Left lung (tissue), 10 donors: ENCODE measurements around the gene ATP8A2. TPM values are rescaled to one million over a fixed set of nuclear protein-coding genes. Genes with fewer than 3 reads are reported as not detected.

Source experiments
- ATAC-seq: fragments of 200-7000 bp; cut with Tn5 transposase; one replicate; pipeline ENCODE4 v1.9.1; 2020; ENCODE audit warnings: moderate library complexity
- DNase-seq, 4 donors: peaks; one replicate each; pipeline ENCODE4 v3.0.0-alpha.2; 2013 to 2020
- H3K27ac ChIP-seq, 2 donors: fragments of 200-600 bp; sonication (generic) in 1 of 2; one replicate each; pipeline versions ENCODE4 v1.5.0 to v1.8.0; 2020 to 2021
- H3K27me3 ChIP-seq, 2 donors: fragments of 200-600 bp; sonication (generic) in 1 of 2; one replicate each; pipeline versions ENCODE4 v1.5.0 to v1.8.0; 2020 to 2021
- H3K36me3 ChIP-seq, 2 donors: fragments of 200-600 bp; sonication (generic) in 1 of 2; one replicate each; pipeline versions ENCODE4 v1.5.0 to v1.8.0; 2020 to 2021
- H3K4me1 ChIP-seq, 2 donors: fragments of 200-600 bp; one replicate each; pipeline ENCODE4 v1.8.0; 2021
- H3K4me3 ChIP-seq, 2 donors: fragments of 200-600 bp; sonication (generic) in 1 of 2; one replicate each; pipeline versions ENCODE4 v1.5.0 to v1.8.0; 2020 to 2021; ENCODE audit warnings: mild to moderate bottlenecking in 1 of 2
- H3K9me3 ChIP-seq, 2 donors: fragments of 200-600 bp; sonication (generic) in 1 of 2; one replicate each; pipeline versions ENCODE4 v1.5.0 to v1.8.0; 2020 to 2021
- intact Hi-C, 2 donors: fragments of 100-400 bp; cut with DNase I; formaldehyde crosslinking; loops; one replicate each; pipeline versions ENCODE4 v1.11.2 to v1.14.2; 2022
- polyA plus RNA-seq, 6 donors: library from polyadenylated mRNA; unstranded; fragments of 120-200 nt; gene quantifications; one replicate each; pipeline ENCODE4 v1.2.1, GENCODE V29; 2013; ENCODE audit not compliant: insufficient read length in 6 of 6
- total RNA-seq, 2 donors: library from RNA; stranded (reverse); fragmentation: NEBNext Ultra II Directional; extraction: Animal tissue kit (Norgen Biotek cat#: 25700); gene quantifications; one replicate each; pipeline ENCODE4 v1.2.1, GENCODE V29; 2021
- TF ChIP-seq, protein P1 (sequence below), 2 donors: fragments of 200-600 bp; sonication (generic) in 1 of 2; IDR thresholded peaks; one replicate each; pipeline versions ENCODE4 v1.5.0 to v1.8.0; 2021; ENCODE audit warnings: antibody characterized with exemption in 2 of 2
- donor health status: DM: no; HTN: yes; CAD: no.
- donor health status: DM: no; HTN: no; CAD: no.

The ATP8A2 gene
- total and polyA plus RNA-seq, 8 donors = 1.1 to 13.4 (median 9.6) TPM

GRCh38 chr13:25796474-25796873 lies 424.7 kb downstream of the ATP8A2 start:
- Histone ChIP-seq H3K36me3 (no peaks in the 10 kb centered on the region), H3K4me1 (no peaks in the 10 kb centered on the region), H3K9me3 (no peaks in the 10 kb centered on the region), H3K27me3 (peaks cover 0 to 6% of the 10 kb centered on the region in 2 donors), H3K27ac (no peak overlapping the region), H3K4me3 (no peak overlapping the region)
- ATAC-seq (peak; percentile 81), DNase-seq (no peak)
- intact Hi-C loops = no loop called here
- TF ChIP-seq, protein P1, sequence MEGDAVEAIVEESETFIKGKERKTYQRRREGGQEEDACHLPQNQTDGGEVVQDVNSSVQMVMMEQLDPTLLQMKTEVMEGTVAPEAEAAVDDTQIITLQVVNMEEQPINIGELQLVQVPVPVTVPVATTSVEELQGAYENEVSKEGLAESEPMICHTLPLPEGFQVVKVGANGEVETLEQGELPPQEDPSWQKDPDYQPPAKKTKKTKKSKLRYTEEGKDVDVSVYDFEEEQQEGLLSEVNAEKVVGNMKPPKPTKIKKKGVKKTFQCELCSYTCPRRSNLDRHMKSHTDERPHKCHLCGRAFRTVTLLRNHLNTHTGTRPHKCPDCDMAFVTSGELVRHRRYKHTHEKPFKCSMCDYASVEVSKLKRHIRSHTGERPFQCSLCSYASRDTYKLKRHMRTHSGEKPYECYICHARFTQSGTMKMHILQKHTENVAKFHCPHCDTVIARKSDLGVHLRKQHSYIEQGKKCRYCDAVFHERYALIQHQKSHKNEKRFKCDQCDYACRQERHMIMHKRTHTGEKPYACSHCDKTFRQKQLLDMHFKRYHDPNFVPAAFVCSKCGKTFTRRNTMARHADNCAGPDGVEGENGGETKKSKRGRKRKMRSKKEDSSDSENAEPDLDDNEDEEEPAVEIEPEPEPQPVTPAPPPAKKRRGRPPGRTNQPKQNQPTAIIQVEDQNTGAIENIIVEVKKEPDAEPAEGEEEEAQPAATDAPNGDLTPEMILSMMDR (IDR thresholded peaks at IDR 0.05) = no peak

GRCh38 chr13:25798998-25799397 lies 427.2 kb downstream of the ATP8A2 start:
- intact Hi-C loops = no loop called here
- Histone ChIP-seq H3K4me3 (no peak overlapping the region), H3K36me3 (no peaks in the 10 kb centered on the region), H3K27me3 (peaks cover 0 to 9% of the 10 kb centered on the region in 2 donors), H3K27ac (no peak overlapping the region), H3K4me1 (no peaks in the 10 kb centered on the region), H3K9me3 (no peaks in the 10 kb centered on the region)
- TF ChIP-seq, protein P1 (IDR thresholded peaks at IDR 0.05) = no peak
- ATAC-seq = no peak
- no peak for DNase-seq

DNA sequence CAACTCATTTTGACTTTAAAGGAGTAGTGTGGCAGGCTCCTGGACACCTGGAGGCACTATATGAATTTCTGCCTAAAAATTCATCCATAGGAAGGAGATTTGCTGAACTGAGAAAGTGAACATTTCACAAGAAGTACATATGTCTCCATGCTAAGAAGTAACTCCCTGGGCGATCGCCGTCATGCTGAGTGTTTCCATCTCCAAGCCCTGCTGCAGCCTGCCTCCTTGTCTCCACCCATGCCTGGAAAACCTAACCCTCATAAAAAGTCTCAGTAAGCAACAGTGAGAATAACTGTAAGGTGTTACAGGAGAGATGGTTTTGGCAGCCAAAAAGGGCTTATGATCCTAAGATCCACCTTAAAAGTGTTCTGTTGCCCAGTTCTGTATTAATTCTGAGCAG lies 428.7 kb downstream of the ATP8A2 start:
- Histone ChIP-seq H3K4me3 (no peak overlapping the region), H3K4me1 (no peaks in the 10 kb centered on the region), H3K27me3 (peaks cover 0 to 9% of the 10 kb centered on the region in 2 donors), H3K27ac (no peak overlapping the region), H3K36me3 (no peaks in the 10 kb centered on the region), H3K9me3 (no peaks in the 10 kb centered on the region)
- TF ChIP-seq, protein P1 (IDR thresholded peaks at IDR 0.05) = no peak
- DNase-seq = no peak
- intact Hi-C loops = no loop called here
- ATAC-seq = no peak

- no peaks in the 10 kb centered on the region for H3K36me3 ChIP-seq
- no peak overlapping the region for H3K27ac ChIP-seq
- H3K27me3 ChIP-seq = peaks cover 0 to 9% of the 10 kb centered on the region in 2 donors
- no peak overlapping the region for H3K4me3 ChIP-seq
- intact Hi-C loops = no loop called here
- TF ChIP-seq, protein P1 (IDR thresholded peaks at IDR 0.05) = no peak
- no peaks in the 10 kb centered on the region for H3K9me3 ChIP-seq
- no peaks in the 10 kb centered on the region for H3K4me1 ChIP-seq
- DNase-seq (no peak), ATAC-seq (no peak)
Measured at GRCh38 chr13:25802579-25802978, 430.8 kb downstream of the ATP8A2 start.

DNA sequence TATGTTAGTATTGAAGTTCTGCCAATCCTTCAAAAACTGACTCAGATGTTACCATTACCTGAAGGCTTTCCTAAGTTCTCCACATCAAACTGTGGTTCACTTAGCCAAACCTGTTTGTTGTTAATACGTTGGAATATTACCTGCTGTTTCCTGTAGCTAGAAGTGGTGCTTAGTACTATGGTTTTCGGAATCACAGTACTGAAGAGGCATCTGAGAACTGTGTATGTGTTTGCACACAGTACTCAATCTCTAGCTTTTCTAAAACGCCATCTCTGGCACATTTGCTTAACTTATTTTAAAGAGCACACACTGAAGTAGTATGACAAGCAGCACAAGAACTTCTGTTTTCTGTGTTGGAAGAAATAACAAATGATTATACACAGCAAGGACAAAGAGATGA lies 431.9 kb downstream of the ATP8A2 start:
- peak in 1 of 4 donors; percentile 57 for DNase-seq
- TF ChIP-seq, protein P1 (IDR thresholded peaks at IDR 0.05) = no peak
- intact Hi-C loops = no loop called here
- Histone ChIP-seq H3K27me3 (peaks cover 0 to 9% of the 10 kb centered on the region in 2 donors), H3K36me3 (no peaks in the 10 kb centered on the region), H3K9me3 (no peaks in the 10 kb centered on the region), H3K27ac (no peak overlapping the region), H3K4me1 (no peaks in the 10 kb centered on the region), H3K4me3 (no peak overlapping the region)
- peak; percentile 96 for ATAC-seq
